BJ (cell line): ENCODE results near the gene UBAC2. TPM values are rescaled to one million over a fixed set of nuclear protein-coding genes. Genes with fewer than 3 reads are reported as not detected.

Source experiments
- CTCF ChIA-PET: fragments of 350-600 bp; formaldehyde crosslinking; extraction: SDS; loops from one replicate; lab custom pipeline; 2021; ENCODE audit warnings: antibody characterized with exemption, inconsistent platforms; lab: Yijun Ruan, JAX
- POLR2A ChIA-PET: fragments of 300-600 bp; sonication (Branson Sonifier 250); formaldehyde crosslinking; extraction: SDS; loops from one replicate; lab custom pipeline; 2021; ENCODE audit warnings: antibody characterized with exemption; lab: Charles Lee
- DNase-seq: peaks from one replicate; pipeline ENCODE4 v3.0.0-alpha.2; 2011; ENCODE audit warnings: low read depth
- H3K27me3 ChIP-seq: 2 replicates; pipeline ENCODE4 v1.6.0; 2011; ENCODE audit warnings: low read length; ENCODE audit not compliant: control insufficient read depth, insufficient read depth
- H3K36me3 ChIP-seq: 2 replicates; pipeline ENCODE4 v1.5.1; 2011; ENCODE audit warnings: low read length; ENCODE audit not compliant: control insufficient read depth, insufficient read depth
- H3K4me3 ChIP-seq: 2 replicates; pipeline ENCODE4 v1.5.1; 2011; ENCODE audit warnings: low read depth, mild to moderate bottlenecking, control low read depth, low read length
- polyA plus RNA-seq: library from polyadenylated mRNA; depleted of rRNA; stranded (reverse); fragments of >200 nt; gene quantifications from 2 replicates; pipeline ENCODE4 v1.2.3, GENCODE V29; 2011
- TF ChIP-seq, protein P1 (sequence below): IDR thresholded peaks from 2 replicates; pipeline ENCODE4 v1.5.1; 2011; ENCODE audit warnings: low read depth, mild to moderate bottlenecking, control low read depth, inconsistent platforms, low read length, moderate library complexity; ENCODE audit not compliant: insufficient read depth

UBAC2 gene
- polyA plus RNA-seq, 1 experiment = 84.7 TPM

DNA sequence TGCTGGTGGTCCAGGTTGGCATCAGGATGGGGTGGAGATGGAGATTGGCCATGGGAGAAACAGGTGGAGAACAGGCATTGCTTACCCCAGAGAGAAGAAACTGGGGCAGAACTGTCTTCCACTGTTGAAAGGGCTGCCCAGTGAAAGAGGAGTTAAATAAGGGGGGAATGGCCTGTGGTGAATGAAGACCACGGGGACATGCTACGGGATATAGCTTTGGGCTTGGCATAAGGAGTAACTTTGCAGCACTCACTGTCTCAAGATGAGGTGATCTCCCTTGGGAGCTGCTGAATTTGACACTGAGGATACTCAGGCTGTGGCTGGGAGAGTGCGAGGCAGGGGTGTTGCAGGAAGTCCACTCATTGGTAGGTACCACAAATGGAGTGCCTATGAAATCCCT lies 68.2 kb downstream of the UBAC2 start:
- 0 out of 2 replicates have a peak, but pooled peaks cover 2% of the 10 kb centered on the region for H3K36me3 ChIP-seq
- no peak overlapping the region for H3K4me3 ChIP-seq
- H3K27me3 ChIP-seq = no peaks in the 10 kb centered on the region
- ChIA-PET CTCF (interaction anchor here (0.7 to 12.0 kb wide), 17 partner anchors 9 to 174 kb away, joined by 3 to 283 read pairs (median 4); partner anchors contain the start of gene UBAC2), POLR2A (no interaction called here)
- TF ChIP-seq, protein P1, sequence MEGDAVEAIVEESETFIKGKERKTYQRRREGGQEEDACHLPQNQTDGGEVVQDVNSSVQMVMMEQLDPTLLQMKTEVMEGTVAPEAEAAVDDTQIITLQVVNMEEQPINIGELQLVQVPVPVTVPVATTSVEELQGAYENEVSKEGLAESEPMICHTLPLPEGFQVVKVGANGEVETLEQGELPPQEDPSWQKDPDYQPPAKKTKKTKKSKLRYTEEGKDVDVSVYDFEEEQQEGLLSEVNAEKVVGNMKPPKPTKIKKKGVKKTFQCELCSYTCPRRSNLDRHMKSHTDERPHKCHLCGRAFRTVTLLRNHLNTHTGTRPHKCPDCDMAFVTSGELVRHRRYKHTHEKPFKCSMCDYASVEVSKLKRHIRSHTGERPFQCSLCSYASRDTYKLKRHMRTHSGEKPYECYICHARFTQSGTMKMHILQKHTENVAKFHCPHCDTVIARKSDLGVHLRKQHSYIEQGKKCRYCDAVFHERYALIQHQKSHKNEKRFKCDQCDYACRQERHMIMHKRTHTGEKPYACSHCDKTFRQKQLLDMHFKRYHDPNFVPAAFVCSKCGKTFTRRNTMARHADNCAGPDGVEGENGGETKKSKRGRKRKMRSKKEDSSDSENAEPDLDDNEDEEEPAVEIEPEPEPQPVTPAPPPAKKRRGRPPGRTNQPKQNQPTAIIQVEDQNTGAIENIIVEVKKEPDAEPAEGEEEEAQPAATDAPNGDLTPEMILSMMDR = no peak
- DNase-seq = no peak

DNA sequence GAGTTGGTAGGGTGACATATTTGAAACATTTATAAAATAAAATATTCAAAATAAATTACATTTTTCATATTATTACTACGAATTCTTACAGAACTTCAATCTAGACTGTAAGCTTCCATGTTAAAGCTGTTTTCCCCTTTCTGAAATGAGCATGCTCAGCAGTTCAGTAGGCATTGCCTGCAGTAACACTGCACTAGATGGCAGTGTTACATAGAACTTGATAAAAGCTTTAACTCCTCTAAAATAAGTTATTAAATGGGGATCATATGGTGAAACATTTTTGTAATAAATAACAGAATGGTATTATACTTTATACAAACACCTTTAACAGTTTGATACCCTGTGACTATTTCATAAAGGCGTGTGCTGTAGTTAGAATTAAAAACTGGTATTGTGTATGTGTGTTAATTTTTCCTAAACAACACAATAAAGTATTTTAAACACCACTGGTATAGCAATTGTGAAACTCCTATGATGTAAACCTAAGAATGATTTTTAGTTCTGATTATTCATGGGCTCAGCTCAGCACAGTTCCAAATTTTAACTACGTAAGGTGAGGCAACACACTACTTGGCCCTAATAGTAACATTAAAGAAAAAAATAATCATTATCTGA lies 69.1 kb downstream of the UBAC2 start:
- H3K4me3 ChIP-seq = no peak overlapping the region
- no peaks in the 10 kb centered on the region for H3K27me3 ChIP-seq
- POLR2A ChIA-PET = no interaction called here
- DNase-seq = no peak
- TF ChIP-seq, protein P1 = peak; percentile 74
- CTCF ChIA-PET = interaction anchor here (0.6 to 12.0 kb wide), 33 partner anchors 8 to 233 kb away, joined by 3 to 283 read pairs (median 4); partner anchors contain the start of gene UBAC2
- 0 out of 2 replicates have a peak, but pooled peaks cover 2% of the 10 kb centered on the region for H3K36me3 ChIP-seq

DNA sequence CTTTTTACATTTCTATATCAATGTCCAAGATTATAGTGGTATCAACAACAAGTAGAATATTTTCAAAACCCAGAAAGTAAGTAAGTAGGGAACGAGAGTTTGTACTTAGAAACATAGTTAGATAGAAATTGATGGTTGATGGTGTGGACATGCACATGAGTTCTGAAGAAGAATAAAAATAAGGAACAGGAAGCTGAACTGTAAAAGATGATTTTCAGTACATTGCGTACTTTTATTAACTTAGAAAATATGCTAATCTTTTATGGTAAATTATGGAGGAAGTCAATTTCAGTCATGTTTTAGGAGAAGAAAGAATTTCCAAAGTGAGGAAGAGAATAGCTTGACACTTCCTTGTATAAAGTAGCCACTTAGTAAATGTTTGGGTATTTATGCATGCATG lies 69.9 kb downstream of the UBAC2 start:
- Histone ChIP-seq H3K27me3 (no peaks in the 10 kb centered on the region), H3K36me3 (0 out of 2 replicates have a peak, but pooled peaks cover 2% of the 10 kb centered on the region)

DNA sequence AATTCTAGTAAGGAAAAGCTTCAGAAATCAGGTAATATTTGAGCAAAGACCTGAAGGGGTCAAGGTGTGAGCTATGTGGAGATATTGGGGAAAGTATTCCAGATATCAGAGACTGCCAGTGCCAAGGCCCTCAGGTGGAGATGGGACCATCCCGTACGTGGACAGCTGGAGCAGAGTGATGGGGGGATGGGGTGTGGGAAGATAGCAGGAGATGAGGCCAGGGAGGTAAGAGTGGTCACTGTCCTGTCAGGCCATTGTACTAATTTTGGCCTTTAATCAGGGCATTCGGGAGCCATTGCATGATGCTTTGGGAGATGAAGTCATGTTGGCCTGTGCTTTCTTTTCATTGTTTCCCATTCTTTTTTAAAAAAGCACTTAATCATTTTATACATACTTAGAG lies 70.6 kb downstream of the UBAC2 start:
- Histone ChIP-seq H3K4me3 (no peak overlapping the region), H3K27me3 (no peaks in the 10 kb centered on the region), H3K36me3 (0 out of 2 replicates have a peak, but pooled peaks cover 2% of the 10 kb centered on the region)
- ChIA-PET POLR2A (no interaction called here), CTCF (interaction anchor here (2.8 to 12.0 kb wide), 4 partner anchors 11 to 166 kb away, joined by 14 to 283 read pairs (median 141); no protein-coding TSS in a partner anchor)
- TF ChIP-seq, protein P1 = no peak
- DNase-seq = no peak

More for the DNA sequence above, 69.9 kb downstream of the UBAC2 start:
- H3K4me3 ChIP-seq = no peak overlapping the region
- TF ChIP-seq, protein P1 = no peak
- ChIA-PET CTCF (interaction anchor here (0.8 to 12.0 kb wide), 16 partner anchors 10 to 167 kb away, joined by 3 to 283 read pairs (median 7); partner anchors contain the start of gene UBAC2), POLR2A (no interaction called here)
- DNase-seq = no peak

DNA sequence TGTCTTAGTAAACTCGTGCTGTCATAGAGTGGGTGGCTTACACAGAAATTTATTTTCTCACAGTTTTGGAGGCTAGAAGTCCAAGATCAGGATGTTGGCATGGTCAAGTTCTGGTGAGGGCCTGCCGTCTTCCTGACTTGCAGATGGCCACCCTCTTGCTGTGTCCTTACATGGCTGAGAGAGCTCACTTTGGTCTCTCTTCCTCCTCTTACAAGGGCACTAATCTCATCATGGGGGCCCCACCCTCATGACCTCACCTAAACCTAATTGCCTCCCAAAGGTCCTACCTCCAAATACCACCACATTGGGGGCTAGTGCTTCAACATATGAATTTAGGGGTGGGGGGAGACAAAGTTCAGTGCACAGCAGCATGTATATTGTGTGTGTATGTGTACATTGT lies 71.8 kb downstream of the UBAC2 start:
- TF ChIP-seq, protein P1 = no peak
- 0 out of 2 replicates have a peak, but pooled peaks cover 2% of the 10 kb centered on the region for H3K36me3 ChIP-seq
- H3K27me3 ChIP-seq = no peaks in the 10 kb centered on the region
- no peak overlapping the region for H3K4me3 ChIP-seq
- no peak for DNase-seq
- CTCF ChIA-PET = interaction anchor here (0.6 to 12.0 kb wide), 3 partner anchors 95 to 165 kb away, joined by 3 to 283 read pairs (median 267); no protein-coding TSS in a partner anchor
- POLR2A ChIA-PET = no interaction called here
